Colon (tissue), 2 donors: ENCODE results near the gene KCTD18.

Experiments
- FAIRE-seq: peaks from 2 replicates; lab custom pipeline; 2012; peaks lifted over from hg19 to GRCh38; lab: Jason Lieb, UNC
- donor health status: control.
- donor health status: control.

KCTD18 gene

DNA sequence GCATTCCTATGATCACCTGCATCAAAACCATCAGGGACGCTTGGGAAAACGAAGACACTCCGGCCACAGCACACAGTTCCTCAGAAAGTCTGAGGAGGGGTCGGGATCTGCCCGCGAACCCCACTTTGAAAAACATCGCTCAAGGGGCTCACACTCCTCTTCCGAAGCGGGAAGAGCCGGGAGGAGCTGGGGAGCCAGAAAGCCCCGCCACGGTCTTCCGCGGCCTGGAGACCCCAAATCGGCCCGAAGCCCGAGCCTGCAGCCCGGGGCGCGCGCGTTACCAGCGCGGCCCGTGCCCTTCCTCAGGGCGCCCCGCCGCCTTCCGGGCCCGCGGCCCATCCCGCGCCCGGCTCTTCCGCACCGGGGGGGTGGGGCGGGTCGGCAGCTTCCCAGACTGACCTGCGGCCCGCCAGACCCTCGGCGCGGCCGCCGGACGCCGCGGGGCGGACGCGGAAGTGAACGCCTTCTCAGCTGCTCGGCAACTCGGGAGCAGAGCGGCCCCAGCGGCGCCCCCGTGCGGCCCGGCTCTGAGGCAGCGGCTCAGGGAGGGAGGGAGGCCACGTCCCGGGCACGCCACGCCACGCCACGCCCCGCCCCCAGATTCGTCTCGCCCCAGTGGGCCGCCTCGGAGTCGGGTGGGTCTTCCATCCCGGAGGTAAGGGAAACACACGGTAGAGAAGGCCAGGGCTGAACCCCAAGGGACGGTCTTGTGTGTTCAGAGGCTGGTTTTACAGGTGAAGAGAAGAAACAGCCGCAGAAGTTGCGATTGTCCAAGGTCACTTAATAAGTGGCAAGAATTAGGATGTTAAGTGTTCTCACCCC lies at the start of gene KCTD18:
Gene KCTD18 (minus strand): TSS at position 457 of the 822 bp plus-strand sequence. CDS start 3,052 bp downstream, outside the sequence.
- FAIRE-seq: no peak

DNA sequence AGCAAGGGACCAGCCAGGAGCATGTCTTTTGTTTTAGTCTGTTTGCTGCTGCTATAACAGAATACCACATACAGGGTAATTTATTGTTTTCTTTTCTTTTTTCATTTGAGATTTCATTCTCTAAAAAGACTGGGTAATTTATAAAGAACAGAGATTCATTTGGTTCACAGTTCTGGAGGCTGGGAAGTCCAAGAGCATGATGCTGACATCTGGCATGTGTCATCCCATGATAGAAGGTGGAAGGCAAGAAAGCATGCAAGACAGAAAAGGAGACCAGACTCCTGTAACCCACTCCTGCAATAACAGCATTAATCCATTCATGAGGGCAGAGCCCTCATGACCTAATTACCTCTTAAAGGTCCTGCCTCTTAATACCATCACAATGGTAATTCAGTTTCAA lies 30.9 kb upstream of the KCTD18 start:
- no peak for FAIRE-seq

DNA sequence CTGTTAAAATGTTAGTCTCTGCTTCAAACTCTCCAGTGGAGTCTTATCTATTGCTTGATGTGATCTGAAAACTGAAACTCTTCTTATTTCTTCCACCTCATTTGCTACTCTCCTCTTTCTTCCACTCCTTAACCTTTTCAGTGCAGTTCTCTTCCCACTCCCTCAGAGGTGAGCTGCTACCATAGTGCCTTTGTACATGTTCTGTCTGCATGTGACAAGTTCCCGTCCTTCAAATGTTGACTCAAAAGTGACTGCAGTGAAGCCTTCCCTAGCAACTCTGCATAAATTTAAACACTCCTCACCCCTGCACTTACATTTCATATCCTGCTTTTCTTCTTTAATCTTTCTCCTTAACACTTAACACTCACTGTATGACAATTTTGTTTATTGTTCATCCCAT lies 28.3 kb upstream of the KCTD18 start:
- FAIRE-seq: no peak

DNA sequence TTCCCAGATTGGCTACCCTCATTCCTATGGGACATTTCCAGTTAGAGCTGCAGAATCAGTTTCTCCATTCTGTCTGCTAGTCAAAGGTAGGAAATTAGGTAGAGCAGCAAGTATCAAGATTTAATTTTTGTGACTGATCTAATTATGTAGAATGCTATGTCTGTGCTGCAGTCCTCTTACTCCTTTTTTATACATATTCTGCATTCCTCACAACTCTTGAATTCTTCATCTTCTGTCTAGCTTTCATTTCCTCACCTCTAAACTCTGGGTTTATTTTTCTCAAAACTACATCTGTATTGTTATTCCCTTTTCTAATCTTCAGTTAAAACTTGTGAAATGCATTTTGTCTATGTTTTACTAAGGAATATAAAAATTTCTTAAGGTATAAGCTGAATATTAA lies 24.7 kb upstream of the KCTD18 start:
- FAIRE-seq: no peak

DNA sequence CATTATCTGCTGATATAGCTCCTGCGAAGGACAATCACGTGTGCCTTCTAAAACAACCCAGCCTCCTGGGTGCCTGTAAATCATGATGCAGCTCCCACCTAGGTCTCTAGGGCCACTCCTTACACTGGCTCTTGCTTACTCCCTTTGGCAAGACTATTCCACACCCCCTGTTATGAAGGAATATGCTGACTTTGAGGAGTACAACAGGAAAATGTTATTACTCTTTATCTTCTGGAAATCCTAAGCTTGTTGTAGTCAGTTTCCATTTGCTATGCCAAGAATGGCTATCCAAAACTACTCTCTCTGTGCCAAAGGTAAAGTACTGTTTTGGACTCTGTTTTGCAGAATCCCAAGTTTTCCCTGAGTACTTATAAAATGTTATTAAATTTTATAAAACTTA lies 23.9 kb upstream of the KCTD18 start:
- FAIRE-seq: no peak

DNA sequence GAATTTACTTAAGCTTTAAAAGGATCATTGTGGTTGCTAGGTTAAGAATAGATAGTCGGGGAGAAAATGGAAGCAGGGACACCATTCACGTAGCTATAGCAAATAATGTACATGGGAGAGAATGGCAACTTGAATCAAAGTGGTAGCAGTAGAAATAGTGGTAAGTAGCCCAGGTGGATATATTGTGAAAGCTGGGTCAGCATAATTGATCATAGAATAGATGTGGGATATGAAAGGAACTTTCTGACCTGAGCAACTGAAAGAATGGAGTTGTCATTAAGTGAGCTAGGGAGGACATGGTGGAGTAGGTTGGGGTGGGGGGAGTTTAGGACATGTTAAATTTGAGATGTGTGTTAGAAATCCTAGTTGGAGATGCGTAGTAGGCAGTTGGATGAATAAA lies 18.4 kb upstream of the KCTD18 start:
- no peak for FAIRE-seq

DNA sequence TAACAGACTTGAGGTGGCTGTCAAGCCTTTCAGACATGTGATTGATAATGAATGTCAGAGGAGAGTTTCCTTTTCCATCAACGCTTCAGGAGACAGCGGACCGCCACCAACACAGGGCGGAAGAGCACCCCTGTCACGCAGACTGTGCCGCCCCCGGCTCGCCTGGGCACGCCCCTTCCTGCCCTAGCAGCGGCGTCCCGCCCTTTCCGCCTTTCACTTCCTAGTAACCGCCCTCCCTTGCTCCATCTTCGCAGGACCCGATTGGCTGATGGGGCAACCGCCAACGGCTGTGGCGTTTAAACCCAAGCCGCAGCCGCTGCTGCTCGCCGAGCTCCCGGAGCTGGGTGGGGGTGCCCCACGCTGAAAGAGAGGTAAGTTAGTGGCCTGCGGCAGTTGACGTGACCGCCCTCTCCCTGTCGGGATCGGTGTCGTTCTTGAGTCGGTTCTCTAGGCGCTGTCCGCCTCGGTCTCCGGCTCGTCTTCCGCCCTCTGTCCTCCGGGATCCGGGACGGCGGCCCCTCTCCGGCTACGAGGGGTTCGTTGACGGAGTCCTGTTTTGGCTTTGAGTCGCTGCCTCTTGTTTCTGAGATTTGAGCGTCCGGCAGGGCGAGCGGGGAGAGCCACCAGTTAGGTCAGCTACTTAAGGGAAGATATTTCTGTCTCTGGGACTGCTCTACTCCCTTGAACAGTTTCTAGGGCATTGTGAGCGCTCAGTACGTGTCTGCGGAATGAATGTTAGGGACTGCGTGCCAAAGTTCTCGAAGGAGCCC lies 16.2 kb upstream of the KCTD18 start, which contains the start of gene SGO2:
Gene SGO2 (plus strand): TSS at position 326 of the 770 bp plus-strand sequence. CDS start 6,769 bp downstream, outside the sequence.
- peak; percentile 18 for FAIRE-seq

DNA sequence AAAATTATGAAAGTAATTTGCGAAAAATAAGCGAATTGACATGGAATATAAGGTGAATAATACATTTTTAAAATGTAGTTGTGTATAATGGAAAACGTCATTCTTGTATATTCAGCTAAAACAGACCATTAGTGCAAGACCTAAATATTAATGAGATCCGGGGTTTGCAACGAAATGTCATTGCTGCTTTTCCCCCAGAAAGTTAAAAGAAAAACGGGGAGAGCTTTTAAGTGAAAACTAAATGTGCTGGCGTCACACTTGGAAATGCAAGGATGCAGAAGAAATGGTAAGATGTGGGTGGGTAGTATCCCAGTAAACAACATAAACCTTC lies 15.6 kb upstream of the KCTD18 start:
- FAIRE-seq: no peak

DNA sequence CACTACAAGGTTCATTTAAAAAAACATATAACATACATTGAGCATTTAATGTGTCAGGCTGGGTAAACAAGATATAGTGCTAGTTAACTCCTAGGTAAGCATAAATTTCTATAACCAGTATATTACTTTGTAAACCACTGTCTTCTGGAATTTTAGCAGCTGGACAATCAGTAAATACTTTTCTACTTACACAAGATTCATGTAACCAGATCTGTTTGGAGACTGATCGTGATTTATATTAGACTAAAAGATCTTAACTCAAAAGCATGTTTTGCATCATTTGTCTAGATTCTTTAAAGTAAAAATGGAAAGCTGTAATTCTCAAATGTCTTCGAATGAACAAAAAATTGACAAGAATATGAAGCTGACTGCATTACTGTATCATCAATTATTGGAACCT lies 15.2 kb upstream of the KCTD18 start:
- FAIRE-seq: no peak

DNA sequence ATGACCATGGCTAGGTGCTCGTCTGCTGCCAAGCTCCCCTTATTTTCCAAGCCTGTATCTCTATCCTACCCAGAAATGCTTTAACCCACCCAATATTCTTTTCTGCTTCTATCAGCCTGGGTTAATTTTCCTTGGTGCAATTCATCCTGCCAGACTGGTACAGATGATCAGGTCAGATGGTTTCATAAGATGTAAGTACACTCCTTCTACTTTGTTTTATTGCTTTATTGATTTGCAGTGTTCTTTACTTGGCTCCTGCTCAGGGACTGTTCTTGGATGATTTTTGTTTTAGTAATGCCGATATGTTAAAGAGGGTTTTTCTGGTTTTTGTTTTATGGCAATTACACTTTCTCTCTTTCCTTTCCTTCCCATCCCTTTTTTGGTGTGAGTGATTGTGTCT lies 13.7 kb upstream of the KCTD18 start:
- FAIRE-seq: no peak

DNA sequence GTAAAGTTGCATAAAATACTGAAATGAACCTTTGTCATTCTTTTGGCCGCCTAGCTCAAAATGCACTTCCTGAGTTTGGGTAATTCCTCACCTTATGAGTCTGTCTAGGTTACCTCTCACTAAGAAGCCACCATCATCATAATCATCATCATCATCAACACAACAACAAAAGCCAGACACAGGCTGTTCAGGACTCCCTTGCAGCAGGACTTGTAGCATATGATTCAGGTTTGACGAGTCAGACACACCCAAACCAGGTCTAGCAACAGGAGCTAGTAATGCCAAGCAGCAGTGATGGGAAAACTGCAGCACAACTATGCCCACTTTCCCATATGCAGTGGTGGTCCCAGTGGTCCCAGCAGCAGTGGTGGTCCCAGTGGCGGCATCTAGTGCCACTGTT lies 13.3 kb upstream of the KCTD18 start:
- no peak for FAIRE-seq

DNA sequence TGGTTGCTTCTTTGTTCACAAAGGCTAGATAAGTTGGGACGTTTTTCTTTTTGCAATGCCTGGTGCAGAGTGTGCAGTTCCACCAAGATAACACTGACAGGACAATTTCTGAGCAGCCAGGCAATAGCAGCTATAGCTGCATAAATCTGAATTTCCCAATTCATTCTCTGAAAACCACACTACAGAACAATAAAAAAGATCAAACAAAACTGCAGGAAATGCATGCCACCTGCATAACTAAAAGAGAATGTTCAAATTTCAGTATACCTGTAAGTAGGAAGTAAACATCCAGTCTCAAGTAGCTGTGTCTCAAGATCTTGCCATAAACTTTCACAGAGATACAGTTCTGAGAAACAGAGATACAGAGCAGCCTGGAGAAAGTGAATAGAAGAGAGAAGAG lies 5.3 kb upstream of the KCTD18 start:
- no peak for FAIRE-seq

DNA sequence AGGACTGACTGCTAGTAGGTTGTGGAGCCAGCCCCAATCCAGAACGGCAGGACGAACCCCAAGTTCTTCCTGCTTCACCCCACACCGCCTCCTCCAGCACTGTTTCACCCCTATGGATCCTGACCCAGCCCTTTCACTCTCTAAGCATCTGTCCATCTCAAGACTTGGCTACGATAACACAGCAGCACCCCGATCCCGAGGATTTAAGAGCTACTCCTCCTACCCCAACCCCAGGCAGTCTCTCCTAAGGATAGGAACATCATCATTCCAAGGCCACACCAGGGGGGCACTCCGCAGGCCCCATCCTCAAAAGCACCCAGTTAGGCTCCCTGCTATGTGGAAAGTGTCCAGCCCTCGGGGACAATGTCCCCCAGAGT lies 645 bp downstream of the KCTD18 start:
- no peak for FAIRE-seq

DNA sequence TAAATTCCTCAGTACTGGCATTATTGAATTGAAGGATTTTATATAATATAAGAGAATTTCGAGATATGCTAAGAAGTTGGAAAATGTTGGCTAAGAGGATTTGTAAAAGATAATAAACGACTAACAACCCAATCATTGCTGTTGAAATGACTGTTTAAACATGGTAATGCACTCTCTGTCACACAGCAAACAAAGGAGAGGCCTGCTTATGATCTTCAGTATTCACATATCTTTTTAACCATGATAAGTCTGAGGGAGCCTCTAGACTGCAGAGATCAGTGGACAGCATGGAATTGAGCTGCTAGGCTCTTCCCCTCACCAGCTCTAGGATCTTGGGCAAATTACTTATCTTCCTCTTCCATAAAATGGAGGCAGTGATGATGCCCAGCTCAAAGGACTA lies 2.7 kb downstream of the KCTD18 start:
- FAIRE-seq: no peak

DNA sequence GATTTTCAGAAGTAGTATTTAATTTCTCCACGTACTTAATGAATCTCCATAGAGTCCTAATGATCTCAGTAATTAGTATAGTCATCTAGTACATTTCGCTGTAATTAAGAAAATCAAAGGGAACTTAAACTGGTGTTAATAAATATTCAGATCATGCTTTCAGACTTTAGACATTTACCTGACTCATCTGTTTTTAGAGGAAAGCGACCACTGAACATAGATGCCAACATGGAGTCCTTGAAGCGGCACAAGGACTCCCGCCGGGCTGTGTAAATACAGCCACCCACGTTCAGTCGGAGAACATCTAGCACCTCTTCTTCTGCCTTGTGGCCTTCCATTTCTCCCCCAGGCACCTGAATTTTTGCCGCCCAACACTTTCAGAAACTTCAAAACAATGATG lies 3.2 kb downstream of the KCTD18 start:
- no peak for FAIRE-seq

DNA sequence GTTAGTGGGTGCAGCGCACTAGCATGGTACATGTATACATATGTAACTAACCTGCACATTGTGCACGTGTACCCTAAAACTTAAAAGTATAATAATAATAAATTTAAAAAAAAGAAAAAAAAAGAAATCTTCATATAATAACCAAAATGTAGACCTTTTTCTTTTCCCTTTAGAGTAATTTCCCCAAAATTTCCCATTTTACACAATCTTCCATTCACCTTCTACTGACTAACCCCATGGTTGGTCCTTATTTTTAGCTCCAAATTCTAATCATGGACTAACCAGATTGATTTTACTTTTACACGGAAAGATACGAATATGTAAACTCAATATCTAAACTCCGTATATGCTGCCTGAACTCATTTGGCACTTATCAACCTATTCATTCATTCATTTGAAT lies 7.7 kb downstream of the KCTD18 start:
- FAIRE-seq: no peak

DNA sequence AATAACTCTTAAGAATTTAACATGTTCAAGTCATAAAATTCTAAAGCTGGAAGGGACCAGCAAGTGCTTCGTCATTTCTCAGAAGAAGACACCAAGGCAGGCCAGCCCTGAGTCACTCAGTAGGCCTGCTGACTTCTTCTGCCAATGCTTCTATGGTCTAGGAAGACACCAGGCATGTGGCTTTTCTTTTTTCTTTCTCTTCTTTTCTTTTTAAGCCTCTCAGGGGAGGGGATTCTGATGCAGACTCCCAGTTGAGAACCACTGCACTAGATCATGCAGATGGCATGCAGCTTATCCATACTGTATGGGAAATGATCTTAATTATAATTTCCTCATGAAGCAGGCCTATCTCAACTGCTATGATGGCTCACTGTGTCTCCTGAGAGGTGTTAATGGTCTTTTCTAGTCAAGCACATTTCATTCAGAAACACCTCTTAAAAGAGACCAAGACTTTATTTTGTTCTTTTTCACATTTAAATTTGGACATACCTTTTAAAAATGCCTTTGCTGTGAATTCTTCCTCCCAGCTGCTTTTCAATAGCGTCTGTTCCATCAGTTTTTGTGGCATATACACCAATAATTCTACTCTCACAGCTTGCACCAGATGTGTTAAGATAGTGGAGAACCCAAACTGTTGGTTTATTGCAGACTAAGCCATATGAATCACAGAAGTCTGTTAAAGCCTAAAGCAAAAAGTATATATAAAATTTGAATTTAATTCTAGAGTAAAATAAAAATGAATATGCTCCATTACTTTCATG lies 11.3 kb downstream of the KCTD18 start:
- FAIRE-seq: no peak

DNA sequence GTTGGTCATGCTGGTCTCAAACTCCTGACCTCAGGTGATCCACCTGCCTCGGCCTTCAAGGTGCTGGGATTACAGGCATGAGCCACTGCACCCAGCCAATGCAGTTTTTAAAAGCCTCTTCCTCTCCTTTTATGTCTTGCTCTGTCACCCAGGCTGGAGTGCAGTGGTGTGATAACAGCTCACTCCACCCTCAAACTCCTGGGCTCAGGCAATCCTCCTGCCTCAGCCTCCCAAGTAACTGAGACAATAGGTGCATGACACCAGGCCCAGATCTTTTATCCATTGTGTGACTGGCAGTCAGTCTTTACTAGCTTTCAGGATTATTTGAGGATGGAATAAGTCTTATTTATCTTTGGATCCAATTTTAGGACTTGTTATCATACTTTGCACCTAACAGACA lies 13.2 kb downstream of the KCTD18 start:
- FAIRE-seq: no peak

DNA sequence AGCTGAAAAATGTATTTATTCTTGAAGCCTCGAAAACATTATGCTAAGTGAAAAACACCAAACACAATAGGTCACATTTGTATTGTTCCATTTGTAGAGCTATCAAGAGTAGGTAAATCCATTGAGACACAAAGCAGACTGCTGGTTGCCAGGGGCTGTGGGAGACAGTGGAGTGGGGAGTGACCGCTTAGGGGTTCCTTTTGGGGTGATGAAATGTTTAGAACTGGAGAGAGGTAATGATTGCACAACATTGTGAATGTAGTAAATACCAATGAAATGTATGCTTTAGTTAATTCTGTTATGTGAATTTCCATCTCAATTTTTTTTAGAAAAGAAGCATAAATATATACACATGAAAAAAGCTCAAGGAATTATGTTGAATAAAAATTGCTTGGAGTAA lies 15.8 kb downstream of the KCTD18 start:
- FAIRE-seq: no peak

DNA sequence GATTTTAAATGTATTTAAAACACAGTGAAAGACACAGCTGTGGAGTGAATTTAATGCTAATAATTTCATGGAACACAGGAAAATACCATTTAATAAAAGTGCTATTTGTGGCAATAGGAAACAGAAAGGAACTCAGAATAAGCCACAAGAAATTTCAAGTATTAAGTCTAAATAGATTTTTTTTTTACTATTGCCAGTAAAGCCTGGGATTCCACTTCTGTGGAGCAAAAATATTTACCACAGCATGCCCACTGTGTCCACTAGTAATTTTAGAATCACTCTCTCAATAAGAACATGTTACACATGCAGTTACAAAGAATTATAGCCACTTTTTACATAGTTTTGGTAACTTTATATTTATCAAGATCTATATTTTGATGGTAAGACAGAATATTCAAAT lies 17.2 kb downstream of the KCTD18 start:
- FAIRE-seq: no peak

DNA sequence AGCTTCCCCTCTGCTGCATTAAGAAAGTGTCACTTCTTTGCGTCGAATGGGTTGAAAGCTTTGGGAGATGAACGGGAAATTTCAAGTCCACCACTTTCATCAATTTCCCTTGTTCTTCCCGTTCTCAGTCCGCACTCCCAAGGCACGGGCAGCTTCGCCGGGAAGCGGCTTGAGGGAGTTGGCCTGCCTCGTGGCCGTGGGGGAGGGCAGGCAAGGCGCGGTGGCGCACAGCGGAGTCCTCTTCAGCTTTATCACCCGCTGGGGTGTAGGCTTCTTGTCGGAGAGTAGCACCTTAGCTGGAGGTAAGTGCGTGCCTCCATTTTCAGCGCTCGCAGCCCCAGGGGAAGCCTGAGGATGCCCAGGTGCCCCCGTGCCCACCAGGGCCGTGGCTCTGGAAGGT lies 19.9 kb downstream of the KCTD18 start:
- no peak for FAIRE-seq

DNA sequence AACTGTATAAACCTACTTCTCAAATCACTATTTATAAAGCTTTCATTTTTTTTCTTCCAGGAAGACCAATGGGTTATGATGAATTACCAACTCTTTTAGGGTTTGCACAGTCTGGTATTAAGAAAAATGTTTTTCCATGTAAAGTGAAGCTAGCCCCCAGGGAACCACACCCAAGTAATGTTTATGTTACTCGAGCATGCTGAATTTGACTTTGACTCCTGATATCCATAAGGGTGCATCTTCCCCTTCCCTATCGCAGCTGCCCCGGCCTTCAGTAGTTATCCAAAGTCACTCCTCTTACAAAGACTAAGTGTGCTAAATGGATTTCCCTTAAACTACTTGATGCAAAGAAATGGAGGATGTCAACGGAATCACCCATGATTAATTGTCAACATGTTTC lies 21.7 kb downstream of the KCTD18 start:
- FAIRE-seq: no peak

DNA sequence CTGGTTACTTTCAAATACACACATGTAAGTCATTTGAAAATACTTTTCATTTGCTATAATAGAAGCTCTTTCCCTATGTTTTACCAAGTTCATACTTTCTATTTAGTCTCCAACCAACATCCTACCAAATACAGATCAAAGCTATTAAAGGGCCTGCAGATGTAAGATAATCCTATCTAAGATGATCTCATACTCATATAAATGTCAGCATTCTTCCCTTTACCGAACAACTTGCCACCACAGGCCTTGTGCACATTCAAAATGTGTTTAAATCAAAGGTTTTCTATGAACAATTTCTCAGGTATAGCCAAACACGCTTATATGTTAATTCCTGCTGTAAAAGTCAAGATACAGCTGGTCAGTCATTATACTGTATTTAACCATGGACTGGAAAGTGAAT lies 23.3 kb downstream of the KCTD18 start:
- FAIRE-seq: no peak
